Hematopoietic multipotent progenitor cell treated with erythropoietin and hydrocortisone succinate and interleukin-3 and kit ligand, for 6 days (in vitro differentiated cells): ENCODE data around the gene TIMMDC1.
A peak's percentile ranks its signal among the peaks of the same experiment; 100 is the strongest.
"Not testable (repeated sequence)": the region's sequence is repeated elsewhere in the genome, so short reads cannot be mapped to it uniquely, and the experiment has no call there.

Source experiments
- DNase-seq: peaks from one replicate; pipeline ENCODE4 v3.0.0-alpha.2; 2015

Gene TIMMDC1

GRCh38 chr3:119514637-119515036 is 16.3 kb downstream of the TIMMDC1 start:
- DNase-seq: no peak

- DNase-seq: no peak
Measured at GRCh38 chr3:119517112-119517511, 18.8 kb downstream of the TIMMDC1 start.

- DNase-seq: no peak
Measured at GRCh38 chr3:119518026-119518425, 19.7 kb downstream of the TIMMDC1 start.

GRCh38 chr3:119524931-119525662 is 26.8 kb downstream of the TIMMDC1 start:
- DNase-seq: peak; percentile 43

GRCh38 chr3:119527714-119528113 is 29.4 kb downstream of the TIMMDC1 start:
- no peak for DNase-seq

GRCh38 chr3:119529883-119530282 is 31.5 kb downstream of the TIMMDC1 start:
- DNase-seq: no peak

- no peak for DNase-seq
Measured at GRCh38 chr3:119530456-119530855, 32.1 kb downstream of the TIMMDC1 start.

- no peak for DNase-seq
Measured at GRCh38 chr3:119531151-119531550, 32.8 kb downstream of the TIMMDC1 start.

GRCh38 chr3:119534296-119534695 is 35.9 kb downstream of the TIMMDC1 start:
- no peak for DNase-seq

- DNase-seq: no peak
Measured at GRCh38 chr3:119536757-119537156, 38.4 kb downstream of the TIMMDC1 start.

GRCh38 chr3:119538772-119539171 is 40.4 kb downstream of the TIMMDC1 start:
- no peak for DNase-seq

- no peak for DNase-seq
Measured at GRCh38 chr3:119541547-119541946, 43.2 kb downstream of the TIMMDC1 start.

GRCh38 chr3:119542168-119542767 is 43.9 kb downstream of the TIMMDC1 start:
- no peak for DNase-seq

GRCh38 chr3:119543147-119543546 is 44.8 kb downstream of the TIMMDC1 start:
- DNase-seq: no peak

GRCh38 chr3:119547227-119547626 is 48.9 kb downstream of the TIMMDC1 start:
- no peak for DNase-seq

GRCh38 chr3:119548341-119548740 is 50.0 kb downstream of the TIMMDC1 start:
- no peak for DNase-seq

GRCh38 chr3:119550192-119550910 is 52.0 kb downstream of the TIMMDC1 start:
- no peak for DNase-seq

GRCh38 chr3:119551598-119551997 is 53.3 kb downstream of the TIMMDC1 start:
- DNase-seq: no peak

- DNase-seq: not testable (repeated sequence)
Measured at GRCh38 chr3:119552928-119553327, 54.6 kb downstream of the TIMMDC1 start.

GRCh38 chr3:119553823-119554415 is 55.6 kb downstream of the TIMMDC1 start:
- DNase-seq: no peak

- no peak for DNase-seq
Measured at GRCh38 chr3:119555309-119555735, 57.0 kb downstream of the TIMMDC1 start.

GRCh38 chr3:119555929-119556328 is 57.6 kb downstream of the TIMMDC1 start:
- no peak for DNase-seq

GRCh38 chr3:119557192-119557876 is 59.0 kb downstream of the TIMMDC1 start:
- no peak for DNase-seq
